ENCODE results near the gene NR4A1. TPM values are rescaled to one million over a fixed set of nuclear protein-coding genes. Genes with fewer than 3 reads are reported as not detected.

The NR4A1 gene
- total and polyA plus RNA-seq, 10 donors, result 11.8 to 113 (median 50.3) TPM

- peak overlapping the region in 3 of 8 donors; percentile 72 to 89 (median 82) for H3K27ac ChIP-seq
- intact Hi-C loops (cut with DNase I; ENCODE audit: low total_unique reads), result no loop called here
- H3K4me3 ChIP-seq, result no peak overlapping the region
- peaks cover 0 to 18% (median 0%) of the 10 kb centered on the region in 7 donors for H3K27me3 ChIP-seq (replicated peaks in 1 of 7)
- H3K4me1 ChIP-seq, result peaks cover 18 to 73% (median 60%) of the 10 kb centered on the region in 6 donors
- DNase-seq, result no peak
- H3K36me3 ChIP-seq, result no peaks in the 10 kb centered on the region
- 82 to 94% (median 85%) methylated on average over 4 of the region's 4 CpGs for WGBS, 5 donors
- TF ChIP-seq POLR2AphosphoS5 (IDR thresholded peaks at IDR 0.05) (no peak), CTCF (IDR thresholded peaks at IDR 0.05 in 8 of 11, conservative IDR thresholded peaks at IDR 0.05 in 3 of 11) (no peak), POLR2A (IDR thresholded peaks at IDR 0.05) (no peak)
- H3K9me3 ChIP-seq, result no peaks in the 10 kb centered on the region
These were observed 16.1 kb upstream of the NR4A1 start for GRCh38 chr12:52035190-52035589.

- Histone ChIP-seq H3K4me1 (peaks cover 18 to 80% (median 60%) of the 10 kb centered on the region in 6 donors), H3K4me3 (no peak overlapping the region), H3K9me3 (no peaks in the 10 kb centered on the region), H3K27ac (peak overlapping the region in 6 of 8 donors; percentile 6 to 89 (median 72)), H3K36me3 (no peaks in the 10 kb centered on the region), H3K27me3 (replicated peaks in 1 of 7) (peaks cover 0 to 18% (median 0%) of the 10 kb centered on the region in 7 donors)
- DNase-seq, result no peak
- TF ChIP-seq POLR2A (IDR thresholded peaks at IDR 0.05) (no peak), CTCF (IDR thresholded peaks at IDR 0.05 in 8 of 11, conservative IDR thresholded peaks at IDR 0.05 in 3 of 11) (no peak), POLR2AphosphoS5 (IDR thresholded peaks at IDR 0.05) (no peak)
- intact Hi-C loops (cut with DNase I; ENCODE audit: low total_unique reads), result no loop called here
- 69 to 82% (median 75%) methylated on average over 2 of the region's 2 CpGs for WGBS, 5 donors
These were observed 15.3 kb upstream of the NR4A1 start for GRCh38 chr12:52035926-52036325.

- H3K9me3 ChIP-seq, result no peaks in the 10 kb centered on the region
- peak overlapping the region in 7 of 8 donors; percentile 6 to 89 (median 72) for H3K27ac ChIP-seq
- peaks cover 18 to 87% (median 64%) of the 10 kb centered on the region in 6 donors for H3K4me1 ChIP-seq
- WGBS, 5 donors, result 7 to 40% (median 10%) methylated on average over 6 to 53 of the region's 53 CpGs
- peaks cover 0 to 18% (median 0%) of the 10 kb centered on the region in 7 donors for H3K27me3 ChIP-seq (replicated peaks in 1 of 7)
- intact Hi-C loops (cut with DNase I; ENCODE audit: low total_unique reads), result no loop called here
- TF ChIP-seq CTCF (IDR thresholded peaks at IDR 0.05 in 8 of 11, conservative IDR thresholded peaks at IDR 0.05 in 3 of 11) (no peak), POLR2AphosphoS5 (IDR thresholded peaks at IDR 0.05) (peak; percentile 69 to 82 (median 72))
- DNase-seq, result peak; percentile 93
- H3K4me3 ChIP-seq, result peak overlapping the region in 7 of 8 donors; percentile 23 to 71 (median 42)
- no peaks in the 10 kb centered on the region for H3K36me3 ChIP-seq
These were observed 14.6 kb upstream of the NR4A1 start for GRCh38 chr12:52036587-52037171.

- Histone ChIP-seq H3K4me1 (peaks cover 22 to 89% (median 65%) of the 10 kb centered on the region in 6 donors), H3K27ac (peak overlapping the region; percentile 6 to 89 (median 70)), H3K36me3 (no peaks in the 10 kb centered on the region), H3K9me3 (no peaks in the 10 kb centered on the region), H3K4me3 (peak overlapping the region; percentile 25 to 71 (median 39)), H3K27me3 (replicated peaks in 1 of 7) (peaks cover 0 to 18% (median 0%) of the 10 kb centered on the region in 7 donors)
- peak; percentile 84 for DNase-seq
- TF ChIP-seq POLR2A (IDR thresholded peaks at IDR 0.05) (no peak), POLR2AphosphoS5 (IDR thresholded peaks at IDR 0.05) (peak in 1 of 3 donors; percentile 30), CTCF (IDR thresholded peaks at IDR 0.05 in 8 of 11, conservative IDR thresholded peaks at IDR 0.05 in 3 of 11) (no peak)
- intact Hi-C loops (cut with DNase I; ENCODE audit: low total_unique reads), result no loop called here
- WGBS, 5 donors, result 2 to 13% (median 4%) methylated on average over 14 to 59 of the region's 59 CpGs
These were observed 13.9 kb upstream of the NR4A1 start for GRCh38 chr12:52037248-52037861.
